ENCODE measurements around the gene LRP6.

GRCh38 chr12:12141000-12141399 lies 125.8 kb downstream of the LRP6 start:
- no peak for TF ChIP-seq GATA2 (IDR thresholded peaks at IDR 0.05; ENCODE audit: low read depth, low read length)
- no peak for TF ChIP-seq GATA3 (IDR thresholded peaks at IDR 0.05; ENCODE audit: low read depth, low read length)

Data from SH-SY5Y (cell line).